ENCODE data around the gene CMTM5.

The CMTM5 gene

DNA sequence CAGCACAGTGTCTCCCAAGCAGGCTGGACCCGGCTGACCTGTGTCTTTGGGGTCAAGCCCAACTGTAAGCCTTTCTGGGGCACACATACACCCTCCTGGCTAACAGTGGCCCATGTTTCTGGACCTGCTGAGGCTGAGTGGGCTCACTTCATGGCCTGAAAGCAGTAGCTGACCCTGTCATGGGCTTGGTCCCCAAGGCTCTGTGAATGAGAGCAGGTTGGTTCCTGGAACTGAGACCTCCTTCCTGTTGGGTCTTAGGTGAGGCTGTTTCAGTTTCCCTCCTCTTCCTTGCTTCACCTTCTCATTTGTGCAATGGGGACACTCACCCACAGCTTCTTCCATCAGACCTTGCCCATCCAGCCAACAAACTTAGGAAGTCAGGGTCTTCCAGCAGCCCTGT is 5.0 kb upstream of the CMTM5 start:
- no peak overlapping the region for H3K4me3 ChIP-seq (ENCODE audit: low read depth, low read length)
- TF ChIP-seq, protein P1, sequence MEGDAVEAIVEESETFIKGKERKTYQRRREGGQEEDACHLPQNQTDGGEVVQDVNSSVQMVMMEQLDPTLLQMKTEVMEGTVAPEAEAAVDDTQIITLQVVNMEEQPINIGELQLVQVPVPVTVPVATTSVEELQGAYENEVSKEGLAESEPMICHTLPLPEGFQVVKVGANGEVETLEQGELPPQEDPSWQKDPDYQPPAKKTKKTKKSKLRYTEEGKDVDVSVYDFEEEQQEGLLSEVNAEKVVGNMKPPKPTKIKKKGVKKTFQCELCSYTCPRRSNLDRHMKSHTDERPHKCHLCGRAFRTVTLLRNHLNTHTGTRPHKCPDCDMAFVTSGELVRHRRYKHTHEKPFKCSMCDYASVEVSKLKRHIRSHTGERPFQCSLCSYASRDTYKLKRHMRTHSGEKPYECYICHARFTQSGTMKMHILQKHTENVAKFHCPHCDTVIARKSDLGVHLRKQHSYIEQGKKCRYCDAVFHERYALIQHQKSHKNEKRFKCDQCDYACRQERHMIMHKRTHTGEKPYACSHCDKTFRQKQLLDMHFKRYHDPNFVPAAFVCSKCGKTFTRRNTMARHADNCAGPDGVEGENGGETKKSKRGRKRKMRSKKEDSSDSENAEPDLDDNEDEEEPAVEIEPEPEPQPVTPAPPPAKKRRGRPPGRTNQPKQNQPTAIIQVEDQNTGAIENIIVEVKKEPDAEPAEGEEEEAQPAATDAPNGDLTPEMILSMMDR (conservative IDR thresholded peaks at IDR 0.05; ENCODE audit: low read depth, low read length), result no peak
- no peak for DNase-seq (ENCODE audit: low read depth)

DNA sequence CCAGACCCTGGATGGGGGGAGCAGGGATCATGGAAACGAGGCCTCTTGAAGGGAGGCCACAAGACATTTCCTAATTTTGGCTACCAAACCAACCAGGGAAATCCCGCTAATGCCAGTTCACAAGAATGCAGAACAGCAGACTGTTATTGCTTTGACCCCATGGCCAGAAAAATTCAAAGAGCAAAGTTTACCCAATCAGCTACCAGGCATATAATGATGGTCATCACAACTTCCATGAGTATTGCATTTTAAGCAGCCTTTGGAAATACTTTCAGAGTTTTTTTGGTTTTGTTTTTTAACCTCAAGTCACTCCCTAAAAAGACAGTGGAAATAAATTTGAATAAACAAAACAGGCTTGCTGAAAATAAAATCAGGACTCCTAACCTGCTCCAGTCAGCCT is 4.3 kb upstream of the CMTM5 start, which contains the start of gene IL25:
Gene IL25 (plus strand): TSS at position 301 of the 400 bp plus-strand sequence.
- no peak for DNase-seq (ENCODE audit: low read depth)
- H3K4me3 ChIP-seq (ENCODE audit: low read depth, low read length), result no peak within 1 kb of the TSS
- TF ChIP-seq, protein P1 (conservative IDR thresholded peaks at IDR 0.05; ENCODE audit: low read depth, low read length), result no peak

DNA sequence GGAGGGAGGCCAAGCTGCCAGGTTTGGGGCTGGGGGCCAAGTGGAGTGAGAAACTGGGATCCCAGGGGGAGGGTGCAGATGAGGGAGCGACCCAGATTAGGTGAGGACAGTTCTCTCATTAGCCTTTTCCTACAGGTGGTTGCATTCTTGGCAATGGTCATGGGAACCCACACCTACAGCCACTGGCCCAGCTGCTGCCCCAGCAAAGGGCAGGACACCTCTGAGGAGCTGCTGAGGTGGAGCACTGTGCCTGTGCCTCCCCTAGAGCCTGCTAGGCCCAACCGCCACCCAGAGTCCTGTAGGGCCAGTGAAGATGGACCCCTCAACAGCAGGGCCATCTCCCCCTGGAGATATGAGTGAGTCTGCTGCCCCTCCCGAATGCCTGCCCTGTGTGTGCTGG is 3.8 kb upstream of the CMTM5 start:
- no peak for DNase-seq (ENCODE audit: low read depth)
- H3K4me3 ChIP-seq (ENCODE audit: low read depth, low read length), result no peak overlapping the region
- TF ChIP-seq, protein P1 (conservative IDR thresholded peaks at IDR 0.05; ENCODE audit: low read depth, low read length), result no peak

DNA sequence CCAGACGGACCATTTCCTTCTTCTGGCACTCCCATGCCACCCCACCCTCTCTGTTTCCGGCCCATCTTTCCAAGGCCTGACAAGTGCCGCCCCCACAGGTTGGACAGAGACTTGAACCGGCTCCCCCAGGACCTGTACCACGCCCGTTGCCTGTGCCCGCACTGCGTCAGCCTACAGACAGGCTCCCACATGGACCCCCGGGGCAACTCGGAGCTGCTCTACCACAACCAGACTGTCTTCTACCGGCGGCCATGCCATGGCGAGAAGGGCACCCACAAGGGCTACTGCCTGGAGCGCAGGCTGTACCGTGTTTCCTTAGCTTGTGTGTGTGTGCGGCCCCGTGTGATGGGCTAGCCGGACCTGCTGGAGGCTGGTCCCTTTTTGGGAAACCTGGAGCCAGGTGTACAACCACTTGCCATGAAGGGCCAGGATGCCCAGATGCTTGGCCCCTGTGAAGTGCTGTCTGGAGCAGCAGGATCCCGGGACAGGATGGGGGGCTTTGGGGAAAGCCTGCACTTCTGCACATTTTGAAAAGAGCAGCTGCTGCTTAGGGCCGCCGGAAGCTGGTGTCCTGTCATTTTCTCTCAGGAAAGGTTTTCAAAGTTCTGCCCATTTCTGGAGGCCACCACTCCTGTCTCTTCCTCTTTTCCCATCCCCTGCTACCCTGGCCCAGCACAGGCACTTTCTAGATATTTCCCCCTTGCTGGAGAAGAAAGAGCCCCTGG is 1.2 kb upstream of the CMTM5 start:
- TF ChIP-seq, protein P1 (conservative IDR thresholded peaks at IDR 0.05; ENCODE audit: low read depth, low read length), result no peak
- no peak for DNase-seq (ENCODE audit: low read depth)
- no peak overlapping the region for H3K4me3 ChIP-seq (ENCODE audit: low read depth, low read length)

DNA sequence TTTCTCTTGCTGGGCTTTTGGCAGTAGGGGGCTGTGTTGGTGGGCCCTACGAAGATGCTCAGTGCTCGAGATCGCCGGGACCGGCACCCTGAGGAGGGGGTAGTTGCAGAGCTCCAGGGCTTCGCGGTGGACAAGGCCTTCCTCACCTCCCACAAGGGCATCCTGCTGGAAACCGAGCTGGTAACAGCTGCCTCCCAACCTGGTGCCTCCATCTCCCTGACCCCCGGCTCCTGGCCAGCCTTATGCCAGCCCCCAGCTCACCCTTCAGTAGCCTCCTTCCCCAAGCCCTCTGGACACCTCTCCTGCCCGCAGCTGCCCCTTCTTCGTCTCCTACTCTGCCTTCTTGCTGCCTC is 328 bp downstream of the CMTM5 start:
- H3K4me3 ChIP-seq (ENCODE audit: low read depth, low read length), result no peak overlapping the region
- DNase-seq (ENCODE audit: low read depth), result no peak
- TF ChIP-seq, protein P1 (conservative IDR thresholded peaks at IDR 0.05; ENCODE audit: low read depth, low read length), result no peak

DNA sequence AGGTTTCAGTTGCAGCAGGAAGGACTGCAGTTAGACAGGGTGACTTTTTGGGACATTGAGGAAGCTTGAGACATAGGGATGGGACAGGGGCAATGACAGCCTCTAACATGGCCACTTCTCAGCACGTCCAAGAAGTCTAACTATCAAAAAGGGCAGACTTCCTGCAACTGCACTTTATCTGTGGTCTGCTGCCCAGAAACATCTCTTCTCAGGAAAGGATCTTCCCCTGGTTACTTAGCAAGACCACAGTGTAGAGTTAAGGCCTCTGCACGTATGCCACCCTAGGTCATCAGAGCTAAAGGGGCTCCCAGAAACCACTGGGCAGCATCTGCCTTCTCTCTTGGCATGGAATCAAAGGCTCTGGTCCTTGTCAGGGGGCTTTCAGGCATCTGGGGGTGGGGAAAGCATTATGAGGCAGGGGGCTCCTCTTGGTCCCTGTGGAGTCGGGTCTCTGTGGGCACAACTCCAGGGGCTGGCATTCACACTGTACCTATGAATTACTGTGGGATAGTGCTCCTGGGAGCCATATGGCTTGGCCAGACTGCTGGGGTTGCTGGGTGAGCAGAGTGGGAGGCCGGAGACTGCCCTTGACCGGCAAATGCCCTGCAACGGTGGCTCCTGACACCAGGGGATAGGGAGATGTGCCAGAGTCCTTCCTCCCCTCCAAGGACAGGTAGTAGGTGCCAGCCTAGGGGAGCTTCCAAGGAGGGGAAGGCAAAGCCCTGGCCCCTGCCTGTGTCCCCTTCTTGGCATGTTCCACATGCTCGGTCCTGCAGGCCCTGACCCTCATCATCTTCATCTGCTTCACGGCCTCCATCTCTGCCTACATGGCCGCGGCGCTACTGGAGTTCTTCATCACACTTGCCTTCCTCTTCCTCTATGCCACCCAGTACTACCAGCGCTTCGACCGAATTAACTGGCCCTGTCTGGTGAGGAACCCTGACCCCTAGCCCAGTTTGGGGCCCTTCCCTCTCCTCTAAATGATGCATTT is 1.0 kb downstream of the CMTM5 start:
- no peak overlapping the region for H3K4me3 ChIP-seq (ENCODE audit: low read depth, low read length)
- DNase-seq (ENCODE audit: low read depth), result no peak
- TF ChIP-seq, protein P1 (conservative IDR thresholded peaks at IDR 0.05; ENCODE audit: low read depth, low read length), result no peak

All from choroid plexus epithelial cell (primary cell).